ENCODE measurements around the gene ITPRID2. TPM values are rescaled to one million over a fixed set of nuclear protein-coding genes. Genes with fewer than 3 reads are reported as not detected.

The ITPRID2 gene
- total and polyA plus RNA-seq, 10 of the 15 experiments (the other 5 are each of a cell fraction or from before 2014, with no cell fraction given), result 4.7 to 23.7 (median 13.1) TPM

DNA sequence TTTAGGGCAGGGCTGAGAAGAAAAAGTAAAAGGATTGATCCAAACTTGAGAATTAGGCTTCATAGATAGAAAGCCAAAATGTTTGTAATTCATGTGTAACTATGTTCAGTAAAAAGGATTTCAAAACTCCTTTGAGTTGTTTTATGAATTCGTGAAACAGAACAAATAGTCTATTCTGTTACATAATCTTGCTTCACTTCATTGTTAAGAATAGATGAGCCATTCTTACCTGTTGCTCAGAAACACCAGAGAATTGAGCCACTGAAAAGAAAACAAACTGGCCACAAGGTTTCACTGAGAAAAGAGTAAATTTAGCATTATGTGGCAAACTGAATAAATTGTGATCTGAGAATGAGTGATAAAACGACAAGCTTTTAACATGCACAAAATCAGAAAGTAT lies 4.5 kb upstream of the ITPRID2 start:
- Histone ChIP-seq H3K27me3 (replicated peaks in 1 of 2; ENCODE audit: control insufficient read depth in 2 of 2, insufficient read depth in 2 of 2, low read length in 1 of 2) (peaks cover 0 to 2% of the 10 kb centered on the region in 2 experiments; a peak in 1 of 4 replicates), H3K4me3 (no peak overlapping the region), H4K20me1 (ENCODE audit: control insufficient read depth, insufficient read depth) (no peaks in the 10 kb centered on the region), H3K9me3 (replicated peaks; ENCODE audit: control insufficient read depth, insufficient read depth, low read length) (no peaks in the 10 kb centered on the region), H3K9ac (ENCODE audit: control insufficient read depth, insufficient read depth, low read length) (no peak overlapping the region), H3K36me3 (ENCODE audit: control insufficient read depth in 2 of 2, insufficient read depth in 2 of 2, low read length in 1 of 2) (no peaks in the 10 kb centered on the region), H3K4me1 (ENCODE audit: control insufficient read depth, insufficient read depth, low read length) (no peaks in the 10 kb centered on the region), H2AFZ (ENCODE audit: control insufficient read depth, low read depth, low read length) (no peak overlapping the region), H3K4me2 (ENCODE audit: control insufficient read depth, insufficient read depth) (no peak overlapping the region), H3K27ac (ENCODE audit: control insufficient read depth, insufficient read depth) (no peak overlapping the region), H3K79me2 (ENCODE audit: control insufficient read depth, insufficient read depth, low read length) (peaks cover 2% of the 10 kb centered on the region; the same call in 1 of the 2 replicates)
- in situ Hi-C loops (cut with MboI), result no loop called here
- ChIA-PET POLR2A (no interaction called here), SMC1A (ENCODE audit: uncharacterized antibody, unreplicated experiment) (interaction anchor here (1.1 to 1.2 kb wide), 3 partner anchors 8 to 16 kb away, joined by 3 to 6 read pairs (median 3); no protein-coding TSS in a partner anchor), RAD21 (ENCODE audit: unreplicated experiment) (no interaction called here), CTCF (interaction anchor here (0.9 to 1.7 kb wide), 4 partner anchors 10 to 23 kb away, joined by 3 to 5 read pairs (median 4); no protein-coding TSS in a partner anchor)
- 5% methylated on average over 2 of the region's 2 CpGs for WGBS (ENCODE audit: insufficient coverage, insufficient replicate concordance, low lambda C conversion rate, missing lambda C conversion rate)
- ATAC-seq (no peak), FAIRE-seq (no peak), DNase-seq (ENCODE audit: low read depth, low spot score) (no peak)
- BruUV-seq (replicated peaks), result no TSS peak
- intact Hi-C loops (cut with micrococcal nuclease; ENCODE audit: unreplicated experiment), result no loop called here
- TF ChIP-seq, protein P1, sequence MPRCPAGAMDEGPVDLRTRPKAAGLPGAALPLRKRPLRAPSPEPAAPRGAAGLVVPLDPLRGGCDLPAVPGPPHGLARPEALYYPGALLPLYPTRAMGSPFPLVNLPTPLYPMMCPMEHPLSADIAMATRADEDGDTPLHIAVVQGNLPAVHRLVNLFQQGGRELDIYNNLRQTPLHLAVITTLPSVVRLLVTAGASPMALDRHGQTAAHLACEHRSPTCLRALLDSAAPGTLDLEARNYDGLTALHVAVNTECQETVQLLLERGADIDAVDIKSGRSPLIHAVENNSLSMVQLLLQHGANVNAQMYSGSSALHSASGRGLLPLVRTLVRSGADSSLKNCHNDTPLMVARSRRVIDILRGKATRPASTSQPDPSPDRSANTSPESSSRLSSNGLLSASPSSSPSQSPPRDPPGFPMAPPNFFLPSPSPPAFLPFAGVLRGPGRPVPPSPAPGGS (IDR thresholded peaks at IDR 0.05; ENCODE audit: borderline replicate concordance, insufficient read depth, low read depth, low read length, poor library complexity, severe bottlenecking), result no peak
- TF ChIP-seq TCF7 (IDR thresholded peaks at IDR 0.05; ENCODE audit: borderline replicate concordance), result no peak

DNA sequence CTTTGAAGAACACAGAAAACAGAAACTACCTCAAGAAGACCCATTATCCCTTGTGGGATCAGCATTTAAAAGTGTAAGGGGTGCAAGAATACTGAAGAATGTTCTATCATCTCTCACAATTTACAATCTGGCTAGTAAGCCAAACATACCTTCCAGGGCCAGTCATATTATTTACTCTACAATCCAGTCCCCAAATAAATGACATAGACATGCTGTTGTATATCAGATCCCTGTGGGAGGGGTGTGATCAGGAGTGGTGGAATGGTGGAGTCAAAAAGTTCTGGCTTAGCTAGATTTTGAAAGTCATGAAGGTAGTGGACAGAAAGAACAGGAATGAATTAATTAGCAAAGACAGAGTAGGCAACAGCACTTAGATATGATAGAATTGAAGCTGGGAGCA lies 1.8 kb upstream of the ITPRID2 start:
- BruUV-seq (replicated peaks), result no TSS peak
- Histone ChIP-seq H4K20me1 (ENCODE audit: control insufficient read depth, insufficient read depth) (no peaks in the 10 kb centered on the region), H2AFZ (ENCODE audit: control insufficient read depth, low read depth, low read length) (no peak overlapping the region), H3K9ac (ENCODE audit: control insufficient read depth, insufficient read depth, low read length) (no peak overlapping the region), H3K4me2 (ENCODE audit: control insufficient read depth, insufficient read depth) (no peak overlapping the region), H3K79me2 (ENCODE audit: control insufficient read depth, insufficient read depth, low read length) (peaks cover 17% of the 10 kb centered on the region), H3K4me3 (no peak overlapping the region), H3K27me3 (replicated peaks in 1 of 2; ENCODE audit: control insufficient read depth in 2 of 2, insufficient read depth in 2 of 2, low read length in 1 of 2) (no peaks in the 10 kb centered on the region), H3K4me1 (ENCODE audit: control insufficient read depth, insufficient read depth, low read length) (no peaks in the 10 kb centered on the region), H3K36me3 (ENCODE audit: control insufficient read depth in 2 of 2, insufficient read depth in 2 of 2, low read length in 1 of 2) (no peaks in the 10 kb centered on the region), H3K27ac (ENCODE audit: control insufficient read depth, insufficient read depth) (no peak overlapping the region), H3K9me3 (replicated peaks; ENCODE audit: control insufficient read depth, insufficient read depth, low read length) (no peaks in the 10 kb centered on the region)
- POLR2A ChIA-PET, result no interaction called here
- no peak for DNase-seq (ENCODE audit: low read depth, low spot score)
- SMC1A ChIA-PET (ENCODE audit: uncharacterized antibody, unreplicated experiment), result interaction anchor here (1.4 to 2.3 kb wide), 2 partner anchors 8 to 14 kb away, joined by 6 read pairs; no protein-coding TSS in a partner anchor
- no peak for ATAC-seq
- CTCF ChIA-PET, result interaction anchor here (0.6 to 2.1 kb wide), 5 partner anchors 10 to 351 kb away, joined by 3 to 11 read pairs (median 4); no protein-coding TSS in a partner anchor
- intact Hi-C loops (cut with micrococcal nuclease; ENCODE audit: unreplicated experiment), result loop anchor here (2.0 to 10.0 kb wide), 2 partner anchors 305 to 909 kb away; partner anchors contain the start of gene UBE2E3
- in situ Hi-C loops (cut with MboI), result no loop called here
- no peak for FAIRE-seq
- RAD21 ChIA-PET (ENCODE audit: unreplicated experiment), result no interaction called here
- TF ChIP-seq FOS (IDR thresholded peaks at IDR 0.05; ENCODE audit: borderline replicate concordance, extremely low read depth, insufficient read length), result no peak
- TF ChIP-seq, protein P2, sequence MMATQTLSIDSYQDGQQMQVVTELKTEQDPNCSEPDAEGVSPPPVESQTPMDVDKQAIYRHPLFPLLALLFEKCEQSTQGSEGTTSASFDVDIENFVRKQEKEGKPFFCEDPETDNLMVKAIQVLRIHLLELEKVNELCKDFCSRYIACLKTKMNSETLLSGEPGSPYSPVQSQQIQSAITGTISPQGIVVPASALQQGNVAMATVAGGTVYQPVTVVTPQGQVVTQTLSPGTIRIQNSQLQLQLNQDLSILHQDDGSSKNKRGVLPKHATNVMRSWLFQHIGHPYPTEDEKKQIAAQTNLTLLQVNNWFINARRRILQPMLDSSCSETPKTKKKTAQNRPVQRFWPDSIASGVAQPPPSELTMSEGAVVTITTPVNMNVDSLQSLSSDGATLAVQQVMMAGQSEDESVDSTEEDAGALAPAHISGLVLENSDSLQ (IDR thresholded peaks at IDR 0.05), result no peak
- TF ChIP-seq ASH2L (IDR thresholded peaks at IDR 0.05; ENCODE audit: borderline replicate concordance, low read depth), result no peak
- TF ChIP-seq RUNX3 (IDR thresholded peaks at IDR 0.05; ENCODE audit: low read length), result no peak
- TF ChIP-seq IKZF2 (IDR thresholded peaks at IDR 0.05), result no peak
- TF ChIP-seq TARDBP (IDR thresholded peaks at IDR 0.05; ENCODE audit: borderline replicate concordance), result no peak
- no peak for TF ChIP-seq MXI1 (IDR thresholded peaks at IDR 0.05; ENCODE audit: low read depth, low read length)
- TF ChIP-seq, protein P3, sequence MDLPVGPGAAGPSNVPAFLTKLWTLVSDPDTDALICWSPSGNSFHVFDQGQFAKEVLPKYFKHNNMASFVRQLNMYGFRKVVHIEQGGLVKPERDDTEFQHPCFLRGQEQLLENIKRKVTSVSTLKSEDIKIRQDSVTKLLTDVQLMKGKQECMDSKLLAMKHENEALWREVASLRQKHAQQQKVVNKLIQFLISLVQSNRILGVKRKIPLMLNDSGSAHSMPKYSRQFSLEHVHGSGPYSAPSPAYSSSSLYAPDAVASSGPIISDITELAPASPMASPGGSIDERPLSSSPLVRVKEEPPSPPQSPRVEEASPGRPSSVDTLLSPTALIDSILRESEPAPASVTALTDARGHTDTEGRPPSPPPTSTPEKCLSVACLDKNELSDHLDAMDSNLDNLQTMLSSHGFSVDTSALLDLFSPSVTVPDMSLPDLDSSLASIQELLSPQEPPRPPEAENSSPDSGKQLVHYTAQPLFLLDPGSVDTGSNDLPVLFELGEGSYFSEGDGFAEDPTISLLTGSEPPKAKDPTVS (IDR thresholded peaks at IDR 0.05; ENCODE audit: low read depth, low read length), result no peak
- TF ChIP-seq RCOR1 (conservative IDR thresholded peaks at IDR 0.05; ENCODE audit: low read depth, low read length), result no peak
- no peak for TF ChIP-seq EP300 (IDR thresholded peaks at IDR 0.05; ENCODE audit: borderline replicate concordance in 1 of 2, control insufficient read depth in 1 of 2, low read depth in 2 of 2, low read length in 2 of 2)
